OCI-LY1 (cell line): ENCODE measurements around the gene OR6C65.
"Not testable (repeated sequence)": the region's sequence is repeated elsewhere in the genome, so short reads cannot be mapped to it uniquely, and the experiment has no call there.

Experiments used
- H2AFZ ChIP-seq: fragments of 200-600 bp; sonication (generic), shearing (Covaris generic); 2 replicates; pipeline ENCODE4 v1.6.0; 2014; ENCODE audit warnings: antibody characterized with exemption, mild to moderate bottlenecking, low read length
- H3F3A ChIP-seq: fragments of 200-600 bp; sonication (generic), shearing (Covaris generic); 2 replicates; pipeline ENCODE4 v1.6.0; 2014; ENCODE audit warnings: mild to moderate bottlenecking, antibody characterized with exemption, low read length, moderate library complexity; ENCODE audit not compliant: insufficient read depth
- H3K27ac ChIP-seq: fragments of 200-600 bp; sonication (generic); 2 replicates; pipeline ENCODE4 v1.5.1; 2014; ENCODE audit warnings: low read length, mixed run types, mild to moderate bottlenecking, low read depth; ENCODE audit not compliant: poor library complexity, severe bottlenecking
- H3K27me3 ChIP-seq: fragments of 200-600 bp; sonication (generic); 2 replicates; pipeline ENCODE4 v1.6.0; 2014; ENCODE audit warnings: antibody characterized with exemption, mild to moderate bottlenecking, low read length, moderate library complexity; ENCODE audit not compliant: insufficient read depth
- H3K36me3 ChIP-seq: fragments of 200-600 bp; sonication (generic); 2 replicates; pipeline ENCODE4 v1.6.1; 2014; ENCODE audit warnings: mild to moderate bottlenecking, antibody characterized with exemption, low read length, moderate library complexity, mixed read lengths; ENCODE audit not compliant: insufficient read depth
- H3K4me1 ChIP-seq: fragments of 200-600 bp; sonication (generic); 2 replicates; pipeline ENCODE4 v1.5.1; 2014; ENCODE audit warnings: mild to moderate bottlenecking, low read length, moderate library complexity; ENCODE audit not compliant: insufficient read depth, severe bottlenecking
- H3K4me2 ChIP-seq: fragments of 200-600 bp; sonication (generic), shearing (Covaris generic); 2 replicates; pipeline ENCODE4 v1.6.1; 2014; ENCODE audit warnings: low read length
- H3K4me3 ChIP-seq: fragments of 200-600 bp; sonication (generic); 2 replicates; pipeline ENCODE4 v1.5.1; 2014; ENCODE audit warnings: low read length, low read depth, mild to moderate bottlenecking, mixed read lengths; ENCODE audit not compliant: poor library complexity, severe bottlenecking
- H3K79me2 ChIP-seq: fragments of 200-600 bp; shearing (Covaris generic); 2 replicates; pipeline ENCODE4 v1.6.1; 2016; ENCODE audit warnings: mixed run types, low read length, mixed read lengths; ENCODE audit not compliant: insufficient read depth
- H3K9ac ChIP-seq: fragments of 200-600 bp; sonication (generic), shearing (Covaris generic); 2 replicates; pipeline ENCODE4 v1.6.1; 2014; ENCODE audit warnings: mild to moderate bottlenecking, low read length, mixed read lengths
- H3K9me2 ChIP-seq: fragments of 200-600 bp; sonication (generic), shearing (Covaris generic); 2 replicates; pipeline ENCODE4 v1.6.1; 2014; ENCODE audit warnings: low read depth, mild to moderate bottlenecking, low read length, mixed read lengths
- H3K9me3 ChIP-seq: fragments of 200-600 bp; shearing (Covaris generic); 2 replicates; pipeline ENCODE4 v1.6.1; 2014; ENCODE audit warnings: low read length, mixed read lengths
- H4K20me1 ChIP-seq: fragments of 200-600 bp; sonication (generic), shearing (Covaris generic); 2 replicates; pipeline ENCODE4 v1.6.0; 2016; ENCODE audit warnings: mild to moderate bottlenecking, low read length; ENCODE audit not compliant: insufficient read depth
- EZH2 ChIP-seq: fragments of 200-600 bp; sonication (generic), shearing (Covaris generic); IDR thresholded peaks from 2 replicates; pipeline ENCODE4 v1.8.0; 2017; ENCODE audit warnings: borderline replicate concordance, mixed run types, mild to moderate bottlenecking, antibody characterized with exemption, low read length, moderate library complexity, mixed read lengths
- TF ChIP-seq, protein P1 (sequence below): fragments of 200-600 bp; sonication (generic), shearing (Covaris generic); IDR thresholded peaks from 2 replicates; pipeline ENCODE4 v1.5.1; 2017; ENCODE audit warnings: mild to moderate bottlenecking, antibody characterized with exemption, low read length, moderate library complexity, mixed read lengths

OR6C65 gene

DNA sequence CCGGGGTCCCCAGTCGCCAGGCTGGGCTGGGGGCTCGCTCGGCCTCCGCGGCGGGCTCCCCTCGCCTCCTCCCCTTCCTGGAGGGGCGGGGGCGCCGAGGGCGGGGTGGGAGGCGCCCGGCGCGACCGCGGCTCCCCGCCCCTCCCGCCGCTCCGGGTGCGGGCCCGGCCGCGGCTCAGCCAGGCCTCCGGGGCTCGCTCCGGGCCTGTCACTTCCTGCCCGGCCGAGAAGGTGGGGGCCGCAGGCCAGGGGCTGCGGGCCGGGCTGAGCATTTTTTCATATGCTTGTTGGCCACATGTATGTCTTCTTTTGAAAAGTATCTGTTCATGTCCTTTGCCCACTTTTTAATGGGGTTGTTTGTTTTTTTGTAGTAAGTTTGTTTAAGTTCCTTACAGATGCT is 14.6 kb downstream of the OR6C65 start:
- H3K36me3 ChIP-seq, H3K79me2 ChIP-seq, H3F3A ChIP-seq, H3K9me3 ChIP-seq, H3K9ac ChIP-seq, H3K4me1 ChIP-seq, H4K20me1 ChIP-seq, H3K4me3 ChIP-seq, H3K9me2 ChIP-seq, H3K4me2 ChIP-seq, H2AFZ ChIP-seq, H3K27me3 ChIP-seq, H3K27ac ChIP-seq: not testable (repeated sequence)

GRCh38 chr12:55416961-55417360 is 16.6 kb downstream of the OR6C65 start:
- H4K20me1 ChIP-seq: no peaks in the 10 kb centered on the region
- no peaks in the 10 kb centered on the region for H3K36me3 ChIP-seq
- H3K27ac ChIP-seq: no peak overlapping the region
- H3K79me2 ChIP-seq: no peaks in the 10 kb centered on the region
- TF ChIP-seq, protein P1, sequence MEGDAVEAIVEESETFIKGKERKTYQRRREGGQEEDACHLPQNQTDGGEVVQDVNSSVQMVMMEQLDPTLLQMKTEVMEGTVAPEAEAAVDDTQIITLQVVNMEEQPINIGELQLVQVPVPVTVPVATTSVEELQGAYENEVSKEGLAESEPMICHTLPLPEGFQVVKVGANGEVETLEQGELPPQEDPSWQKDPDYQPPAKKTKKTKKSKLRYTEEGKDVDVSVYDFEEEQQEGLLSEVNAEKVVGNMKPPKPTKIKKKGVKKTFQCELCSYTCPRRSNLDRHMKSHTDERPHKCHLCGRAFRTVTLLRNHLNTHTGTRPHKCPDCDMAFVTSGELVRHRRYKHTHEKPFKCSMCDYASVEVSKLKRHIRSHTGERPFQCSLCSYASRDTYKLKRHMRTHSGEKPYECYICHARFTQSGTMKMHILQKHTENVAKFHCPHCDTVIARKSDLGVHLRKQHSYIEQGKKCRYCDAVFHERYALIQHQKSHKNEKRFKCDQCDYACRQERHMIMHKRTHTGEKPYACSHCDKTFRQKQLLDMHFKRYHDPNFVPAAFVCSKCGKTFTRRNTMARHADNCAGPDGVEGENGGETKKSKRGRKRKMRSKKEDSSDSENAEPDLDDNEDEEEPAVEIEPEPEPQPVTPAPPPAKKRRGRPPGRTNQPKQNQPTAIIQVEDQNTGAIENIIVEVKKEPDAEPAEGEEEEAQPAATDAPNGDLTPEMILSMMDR: no peak
- no peak for TF ChIP-seq EZH2
- no peaks in the 10 kb centered on the region for H3K9me2 ChIP-seq
- H3K4me1 ChIP-seq: no peaks in the 10 kb centered on the region
- H3K9me3 ChIP-seq: no peaks in the 10 kb centered on the region
- no peak overlapping the region for H3K9ac ChIP-seq
- no peaks in the 10 kb centered on the region for H3K27me3 ChIP-seq
- H2AFZ ChIP-seq: no peak overlapping the region
- H3K4me2 ChIP-seq: no peak overlapping the region
- no peaks in the 10 kb centered on the region for H3F3A ChIP-seq
- H3K4me3 ChIP-seq: no peak overlapping the region

GRCh38 chr12:55420307-55420962 is 20.1 kb downstream of the OR6C65 start:
- H2AFZ ChIP-seq: no peak overlapping the region
- no peak overlapping the region for H3K4me2 ChIP-seq
- no peaks in the 10 kb centered on the region for H3K27me3 ChIP-seq
- no peaks in the 10 kb centered on the region for H3K9me2 ChIP-seq
- no peak overlapping the region for H3K9ac ChIP-seq
- H3K4me1 ChIP-seq: no peaks in the 10 kb centered on the region
- no peak overlapping the region for H3K4me3 ChIP-seq
- no peaks in the 10 kb centered on the region for H3K79me2 ChIP-seq
- TF ChIP-seq, protein P1: no peak
- no peak for TF ChIP-seq EZH2
- H3K27ac ChIP-seq: no peak overlapping the region
- no peaks in the 10 kb centered on the region for H4K20me1 ChIP-seq
- no peaks in the 10 kb centered on the region for H3K9me3 ChIP-seq
- no peaks in the 10 kb centered on the region for H3K36me3 ChIP-seq
- H3F3A ChIP-seq: no peaks in the 10 kb centered on the region

DNA sequence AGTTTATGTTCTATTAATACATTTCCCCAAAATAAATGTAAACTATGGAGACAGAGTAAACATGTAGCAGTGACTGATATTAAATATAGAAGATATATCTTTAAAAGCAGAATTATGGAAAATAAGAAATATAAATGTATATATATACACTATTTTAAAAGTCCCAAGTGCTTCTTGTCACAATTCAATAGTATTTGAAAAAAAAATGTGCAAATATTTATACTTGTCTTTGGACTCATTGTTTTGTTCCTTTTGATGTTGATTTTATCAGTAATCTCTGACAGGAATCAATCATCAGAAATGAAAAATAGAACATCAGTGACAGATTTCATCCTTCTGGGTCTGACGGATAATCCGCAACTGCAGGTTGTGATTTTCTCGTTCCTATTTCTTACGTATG is 25.6 kb downstream of the OR6C65 start, which contains the start of gene OR6C76:
Gene OR6C76 (plus strand): TSS at position 301 of the 400 bp plus-strand sequence. CDS start 0 bp downstream, at position 301.
- no peak within 1 kb of the TSS for H3K9ac ChIP-seq
- no peaks in the 10 kb centered on the region for H3F3A ChIP-seq
- H3K4me1 ChIP-seq: no peaks in the 10 kb centered on the region
- no peaks in the 10 kb centered on the region for H3K9me2 ChIP-seq
- H3K36me3 ChIP-seq: no peaks in the 10 kb centered on the region
- H3K4me2 ChIP-seq: no peak within 1 kb of the TSS
- no peaks in the 10 kb centered on the region for H3K79me2 ChIP-seq
- H3K4me3 ChIP-seq: no peak within 1 kb of the TSS
- TF ChIP-seq, protein P1: no peak
- no peak for TF ChIP-seq EZH2
- no peaks in the 10 kb centered on the region for H4K20me1 ChIP-seq
- H2AFZ ChIP-seq: no peak within 1 kb of the TSS
- no peak within 1 kb of the TSS for H3K27ac ChIP-seq
- H3K9me3 ChIP-seq: no peaks in the 10 kb centered on the region
- no peaks in the 10 kb centered on the region for H3K27me3 ChIP-seq
